Endothelial cell of umbilical vein (primary cell): ENCODE measurements around the gene FBLN2. TPM values are rescaled to one million over a fixed set of nuclear protein-coding genes. Genes with fewer than 3 reads are reported as not detected.

Source experiments
- BruUV-seq: library from RNA; stranded (reverse); fragments of 400-500 nt; replicated peaks from 2 replicates; lab custom pipeline; 2021; lab: Mats Ljungman, UMichigan
- CTCF ChIA-PET: fragments of 300-600, 350-600 bp; sonication (Branson Sonifier 250); formaldehyde crosslinking; loops from one replicate; lab custom pipeline; 2021; ENCODE audit warnings: antibody characterized with exemption, inconsistent platforms; lab: Charles Lee
- POLR2A ChIA-PET: fragments of 300-600, 350-600 bp; sonication (Branson Sonifier 250); formaldehyde crosslinking; loops from one replicate; lab custom pipeline; 2021; ENCODE audit warnings: antibody characterized with exemption, inconsistent platforms; lab: Charles Lee
- DNase-seq: peaks from one replicate; pipeline ENCODE4 v3.0.0-alpha.2; 2011; ENCODE audit warnings: low read depth, low spot score
- FAIRE-seq: peaks from 2 replicates; lab custom pipeline; 2011; peaks lifted over from hg19 to GRCh38; lab: Jason Lieb, UNC
- H2AFZ ChIP-seq: 2 replicates; pipeline ENCODE4 v1.6.0; 2012; ENCODE audit warnings: low read depth, low read length, control low read depth, inconsistent platforms
- H3K27ac ChIP-seq: 2 replicates; pipeline ENCODE4 v1.5.1; 2011; ENCODE audit warnings: low read depth, mild to moderate bottlenecking, control low read depth, low read length, moderate library complexity; ENCODE audit not compliant: insufficient read depth
- H3K27me3 ChIP-seq, 2 experiments: 2 replicates each; pipeline versions ENCODE4 v1.6.0 to v1.6.1; 2011; ENCODE audit warnings: low read length in 2 of 2, mixed read lengths in 1 of 2; ENCODE audit not compliant: control insufficient read depth in 2 of 2, insufficient read depth in 2 of 2
- H3K36me3 ChIP-seq, 2 experiments: 2 replicates in 1 of 2; 3 replicates in 1 of 2; pipeline ENCODE4 v1.5.1; 2011; ENCODE audit warnings: low read length in 2 of 2, mild to moderate bottlenecking in 1 of 2, moderate library complexity in 1 of 2; ENCODE audit not compliant: control insufficient read depth in 2 of 2, insufficient read depth in 2 of 2; ENCODE audit errors: extremely low read depth in 1 of 2
- H3K4me1 ChIP-seq: 3 replicates; pipeline ENCODE4 v1.5.1; 2011; ENCODE audit warnings: mild to moderate bottlenecking, low read length; ENCODE audit not compliant: control insufficient read depth, insufficient read depth; ENCODE audit errors: extremely low read depth
- H3K4me2 ChIP-seq: 2 replicates; pipeline ENCODE4 v1.6.1; 2011; ENCODE audit warnings: low read length, control low read depth, mixed read lengths; ENCODE audit not compliant: insufficient read depth
- H3K4me3 ChIP-seq, 3 experiments: fragments of 200-600 bp in 1 of 3; sonication (generic), shearing (Covaris generic) in 1 of 3; replicated peaks in 1 of 3; 2 replicates each; pipeline ENCODE4 v1.5.1; 2011 to 2016; ENCODE audit warnings: control low read depth in 3 of 3, low read length in 3 of 3, mild to moderate bottlenecking in 2 of 3, inconsistent platforms in 1 of 3, low read depth in 1 of 3, moderate library complexity in 1 of 3; ENCODE audit not compliant: insufficient read depth in 1 of 3
- H3K79me2 ChIP-seq: 2 replicates; pipeline ENCODE4 v1.6.0; 2012; ENCODE audit warnings: low read length, inconsistent platforms; ENCODE audit not compliant: control insufficient read depth, insufficient read depth
- H3K9ac ChIP-seq: replicated peaks from 2 replicates; pipeline ENCODE3; 2011; ENCODE audit warnings: low read length, control low read depth; ENCODE audit not compliant: insufficient read depth; ENCODE audit errors: extremely low read depth
- H3K9me1 ChIP-seq: replicated peaks from 3 replicates; pipeline ENCODE4 v1.6.0; 2011; ENCODE audit warnings: mild to moderate bottlenecking, low read length; ENCODE audit not compliant: control insufficient read depth, insufficient read depth; ENCODE audit errors: extremely low read depth
- H3K9me3 ChIP-seq: replicated peaks from 2 replicates; pipeline ENCODE4 v1.5.1; 2012; ENCODE audit warnings: low read length, inconsistent platforms; ENCODE audit not compliant: control insufficient read depth, insufficient read depth
- H4K20me1 ChIP-seq: replicated peaks from 2 replicates; pipeline ENCODE3; 2011; ENCODE audit warnings: mild to moderate bottlenecking, low read length; ENCODE audit not compliant: control insufficient read depth, insufficient read depth; ENCODE audit errors: extremely low read depth
- EZH2 ChIP-seq: IDR thresholded peaks from 2 replicates; pipeline ENCODE4 v1.6.1; 2012; ENCODE audit warnings: borderline replicate concordance, low read depth, mild to moderate bottlenecking, moderate library complexity, low read length, inconsistent platforms; ENCODE audit not compliant: severe bottlenecking
- GATA2 ChIP-seq: IDR thresholded peaks from 2 replicates; pipeline ENCODE4 v1.7.0; 2011; ENCODE audit warnings: low read depth, mild to moderate bottlenecking, moderate library complexity, mixed read lengths, low read length; ENCODE audit not compliant: insufficient read length, insufficient read depth
- JUN ChIP-seq: IDR thresholded peaks from 2 replicates; pipeline ENCODE4 v1.6.1; 2011; ENCODE audit warnings: borderline replicate concordance, low read depth; ENCODE audit not compliant: insufficient read length, insufficient read depth
- POLR2A ChIP-seq: IDR thresholded peaks from 2 replicates; pipeline ENCODE4 v1.6.1; 2012; ENCODE audit warnings: low read depth, mild to moderate bottlenecking, control low read depth, low read length
- dilution Hi-C: fragments of 300-500 bp; cut with MboI; formaldehyde crosslinking; loops from one replicate; pipeline ENCODE4 v1.15.0; 2019; ENCODE audit warnings: low sequenced_read_pairs; ENCODE audit not compliant: extremely low pct_ligation_motif_present
- intact Hi-C: fragments of 100-400 bp; cut with micrococcal nuclease; formaldehyde crosslinking; loops from one replicate; pipeline ENCODE4 v1.10.0; 2022
- polyA plus RNA-seq, 4 experiments: library from polyadenylated mRNA; depleted of rRNA in 3 of 4; stranded (reverse) in 3 of 4; unstranded in 1 of 4; fragments of >200 nt; gene quantifications; 2 replicates each; pipeline versions ENCODE4 v1.2.1 to v1.2.3, GENCODE V29; 2011 to 2012; ENCODE audit warnings: missing spikeins in 1 of 4
- total RNA-seq: library from RNA; stranded (reverse); gene quantifications from 2 replicates; pipeline ENCODE4 v1.2.3, GENCODE V29; 2021

Gene FBLN2
- total and polyA plus RNA-seq, 2 donors (not counting 3 experiments of a cell fraction or from before 2014, with no cell fraction given), result 1.4 to 1.9 TPM

- Histone ChIP-seq H3K4me2 (no peak overlapping the region), H3K79me2 (no peaks in the 10 kb centered on the region), H3K36me3 (no peaks in the 10 kb centered on the region), H3K27me3 (no peaks in the 10 kb centered on the region), H3K9me3 (no peaks in the 10 kb centered on the region), H3K9me1 (no peaks in the 10 kb centered on the region), H3K4me3 (no peak overlapping the region), H4K20me1 (no peaks in the 10 kb centered on the region), H3K9ac (no peak overlapping the region), H2AFZ (no peak overlapping the region), H3K27ac (no peak overlapping the region), H3K4me1 (no peaks in the 10 kb centered on the region)
- dilution Hi-C loops (no loop called here), intact Hi-C loops (no loop called here)
- FAIRE-seq (no peak), DNase-seq (no peak)
- TF ChIP-seq POLR2A (no peak), GATA2 (no peak), JUN (no peak)
- CTCF ChIA-PET, result no interaction called here
- POLR2A ChIA-PET, result no interaction called here
- BruUV-seq, result no TSS peak
Measured at GRCh38 chr3:13537909-13538296, 11.0 kb upstream of the FBLN2 start.

DNA sequence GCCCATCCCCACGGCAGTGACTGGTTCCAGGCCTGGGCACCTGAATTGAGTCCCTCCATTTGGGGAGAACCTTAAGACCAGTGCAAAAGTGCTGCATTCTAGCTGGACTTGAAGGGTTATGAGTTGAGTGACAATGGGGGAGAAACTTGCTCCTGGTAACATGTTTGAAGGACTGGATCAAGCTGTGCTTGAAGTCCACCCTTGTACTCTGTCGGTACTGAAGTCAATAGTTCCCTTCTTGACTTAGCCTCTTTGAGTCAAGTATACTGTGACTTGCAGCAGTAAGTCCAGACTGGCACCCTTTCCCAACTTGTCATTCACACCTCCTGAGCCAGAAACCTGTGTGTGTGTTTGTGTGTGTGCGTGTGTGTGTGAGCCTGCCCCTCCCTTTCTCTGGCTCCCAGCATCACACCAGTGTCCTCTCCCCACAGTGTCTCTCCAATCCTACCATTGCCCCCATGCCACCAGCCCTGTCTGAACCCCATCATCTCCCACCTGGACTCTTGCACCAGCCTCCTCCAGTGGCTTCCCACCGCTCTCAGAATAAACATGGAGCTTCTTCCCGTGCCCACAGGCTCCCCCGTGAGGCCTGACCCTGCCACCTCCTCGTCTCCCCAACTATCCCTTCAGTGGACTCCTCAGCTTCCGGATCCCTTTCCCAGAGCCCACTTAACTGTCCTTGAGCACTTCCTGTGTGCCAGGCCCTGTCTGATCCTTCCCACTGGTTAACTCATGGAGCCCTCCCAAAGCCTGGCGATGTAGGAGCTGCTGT is 10.2 kb upstream of the FBLN2 start:
- Histone ChIP-seq H3K4me3 (no peak overlapping the region), H3K79me2 (no peaks in the 10 kb centered on the region), H3K9me1 (no peaks in the 10 kb centered on the region), H3K4me2 (no peak overlapping the region), H3K4me1 (no peaks in the 10 kb centered on the region), H2AFZ (no peak overlapping the region), H3K9ac (no peak overlapping the region), H4K20me1 (no peaks in the 10 kb centered on the region), H3K36me3 (no peaks in the 10 kb centered on the region), H3K27me3 (no peaks in the 10 kb centered on the region), H3K9me3 (no peaks in the 10 kb centered on the region), H3K27ac (no peak overlapping the region)
- no peak for DNase-seq
- intact Hi-C loops, result no loop called here
- ChIA-PET CTCF (interaction anchor here (1.1 to 1.2 kb wide), 2 partner anchors 29 to 42 kb away, joined by 3 to 4 read pairs; no protein-coding TSS in a partner anchor), POLR2A (no interaction called here)
- no TSS peak for BruUV-seq
- TF ChIP-seq EZH2, result no peak
- dilution Hi-C loops, result no loop called here
- FAIRE-seq, result no peak
